DMS153 treated with DMSO at 0.1 percent for 48 hours (cell line): ENCODE data around the gene SSTR1.

ENCODE experiments used
- DNase-seq: peaks from one replicate; lab custom pipeline; 2025; ENCODE audit not compliant: unreplicated experiment; lab: John Stamatoyannopoulos, UW

The SSTR1 gene

DNA sequence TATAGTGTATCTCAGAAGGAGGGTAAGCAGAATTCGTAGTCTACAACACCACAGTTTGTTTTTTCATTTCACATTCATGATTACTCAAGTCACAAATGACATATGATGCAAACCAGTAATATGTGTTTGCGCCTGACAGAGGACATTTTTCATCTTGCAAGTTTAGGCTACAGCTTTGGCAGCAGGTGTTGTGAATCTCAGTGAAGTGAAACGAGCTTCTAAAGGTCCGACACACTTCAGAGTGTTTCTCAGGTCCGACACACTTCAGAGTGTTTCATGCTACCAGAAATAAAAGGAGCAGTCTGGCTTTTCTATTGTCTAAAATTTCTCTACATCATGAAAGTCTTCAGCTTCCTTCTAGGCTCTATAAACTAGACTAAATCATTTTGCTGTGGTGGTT, 25.5 kb downstream of the SSTR1 start:
- no peak for DNase-seq

DNA sequence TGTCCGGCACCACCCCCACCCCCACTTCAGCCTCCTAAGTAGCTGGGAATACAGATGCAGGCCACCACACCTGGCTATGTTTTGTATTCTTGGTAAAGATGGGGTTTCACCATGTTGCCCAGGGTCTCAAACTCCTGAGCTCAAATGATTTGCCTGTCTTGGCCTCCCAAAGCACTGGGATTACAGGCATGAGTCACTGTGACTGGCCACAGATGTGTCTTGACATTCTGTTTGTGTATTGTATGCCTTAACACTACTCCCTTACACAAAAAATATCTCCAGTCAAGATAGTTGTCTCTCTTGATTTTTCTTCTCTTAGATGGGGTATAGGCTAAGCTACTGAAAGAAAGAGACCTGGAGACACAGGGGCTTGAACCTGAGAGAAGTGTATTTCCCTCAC, 30.6 kb downstream of the SSTR1 start:
- DNase-seq = no peak

DNA sequence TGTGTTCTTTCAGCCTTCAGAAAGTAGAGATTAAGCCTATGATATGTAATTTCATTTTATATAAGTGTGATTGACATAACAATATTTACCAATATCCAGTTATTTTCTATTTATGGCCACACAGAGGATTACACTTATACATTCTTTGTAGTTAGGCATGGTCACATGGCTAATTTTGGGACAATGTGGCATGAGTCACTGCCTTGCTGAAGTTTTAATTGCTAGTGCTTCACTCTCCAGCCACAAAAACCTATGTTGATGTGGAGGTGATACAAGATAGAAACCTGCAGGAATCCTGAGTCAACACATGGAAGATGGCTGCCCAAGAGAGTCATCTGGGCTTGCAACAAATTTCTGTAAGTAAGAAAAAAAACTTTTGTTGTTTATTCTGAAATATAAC, 31.2 kb downstream of the SSTR1 start:
- no peak for DNase-seq

DNA sequence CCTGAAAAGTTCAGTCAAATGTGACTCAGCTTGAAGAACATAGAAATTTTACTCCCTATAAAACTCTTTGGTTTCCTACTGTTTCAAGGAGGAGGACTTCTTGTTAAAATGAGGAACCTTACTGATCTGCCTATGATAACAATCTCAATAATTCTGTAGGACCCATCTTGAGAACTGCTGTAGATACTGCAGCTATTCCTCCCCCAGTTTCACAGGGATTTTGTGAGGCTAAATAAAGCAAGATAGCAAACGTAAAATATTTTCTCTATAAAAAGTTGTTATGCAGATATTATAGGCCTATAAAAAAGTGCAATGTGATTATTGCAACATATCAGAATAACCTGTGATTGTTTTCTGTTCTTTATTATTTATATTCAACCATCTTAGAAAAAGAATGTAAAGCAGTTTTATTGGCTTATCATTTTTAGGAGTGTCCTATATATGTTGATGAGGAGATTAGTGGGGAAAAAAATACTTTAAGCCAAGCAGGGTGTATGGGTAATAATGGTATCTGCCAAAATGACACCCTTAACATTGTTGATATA, 36.1 kb downstream of the SSTR1 start:
- DNase-seq = no peak

DNA sequence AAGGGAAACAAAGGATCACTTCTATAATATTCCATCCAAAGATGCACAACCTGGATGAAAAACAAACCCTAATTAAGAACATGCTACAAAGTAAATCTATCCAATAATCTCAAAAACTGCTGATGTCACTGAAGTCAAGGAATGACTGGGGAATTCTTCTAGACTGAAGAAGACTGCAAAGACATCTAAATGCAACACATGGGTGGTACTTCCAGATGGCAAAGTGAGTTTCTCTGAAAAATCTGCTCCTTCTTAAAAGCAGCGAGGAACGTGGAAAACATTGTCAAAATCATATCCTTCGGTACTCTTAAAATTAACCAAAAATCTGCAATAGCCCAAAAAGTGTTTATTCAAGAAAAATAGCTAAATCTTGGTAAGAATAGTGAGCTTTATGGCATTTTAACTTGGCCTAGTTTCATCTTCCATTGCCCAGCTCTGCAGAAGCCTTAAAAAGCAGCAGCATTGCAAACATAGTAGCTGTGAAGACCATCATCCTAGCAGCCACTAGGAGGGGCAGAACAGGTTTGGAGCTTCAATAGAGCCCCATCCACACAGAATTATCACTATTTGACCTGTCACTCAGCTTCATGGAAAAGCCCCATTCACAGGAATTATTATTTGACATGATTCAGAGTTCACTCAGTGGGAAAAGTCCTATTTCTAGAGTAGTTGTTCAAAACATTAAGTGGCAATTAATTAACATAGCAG, 40.8 kb downstream of the SSTR1 start:
- no peak for DNase-seq

DNA sequence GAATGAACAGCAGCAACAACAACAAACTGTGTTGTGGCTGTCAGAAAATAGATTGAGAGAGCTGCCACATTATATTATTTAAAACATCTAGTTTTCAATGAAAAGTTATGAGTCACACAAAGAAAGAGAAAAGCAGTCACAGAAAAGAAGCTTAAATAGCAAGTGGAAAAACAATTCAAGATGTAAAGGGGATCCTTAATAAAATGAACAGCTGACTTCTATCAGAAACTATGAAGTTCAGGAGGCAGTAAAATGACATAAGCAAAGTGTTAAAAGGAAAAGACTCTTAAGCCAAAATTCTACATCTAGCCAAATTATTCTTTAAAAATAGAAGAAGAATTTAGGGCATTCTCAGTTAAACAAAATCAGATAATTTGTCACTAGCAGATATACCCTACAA, 42.6 kb downstream of the SSTR1 start:
- no peak for DNase-seq

DNA sequence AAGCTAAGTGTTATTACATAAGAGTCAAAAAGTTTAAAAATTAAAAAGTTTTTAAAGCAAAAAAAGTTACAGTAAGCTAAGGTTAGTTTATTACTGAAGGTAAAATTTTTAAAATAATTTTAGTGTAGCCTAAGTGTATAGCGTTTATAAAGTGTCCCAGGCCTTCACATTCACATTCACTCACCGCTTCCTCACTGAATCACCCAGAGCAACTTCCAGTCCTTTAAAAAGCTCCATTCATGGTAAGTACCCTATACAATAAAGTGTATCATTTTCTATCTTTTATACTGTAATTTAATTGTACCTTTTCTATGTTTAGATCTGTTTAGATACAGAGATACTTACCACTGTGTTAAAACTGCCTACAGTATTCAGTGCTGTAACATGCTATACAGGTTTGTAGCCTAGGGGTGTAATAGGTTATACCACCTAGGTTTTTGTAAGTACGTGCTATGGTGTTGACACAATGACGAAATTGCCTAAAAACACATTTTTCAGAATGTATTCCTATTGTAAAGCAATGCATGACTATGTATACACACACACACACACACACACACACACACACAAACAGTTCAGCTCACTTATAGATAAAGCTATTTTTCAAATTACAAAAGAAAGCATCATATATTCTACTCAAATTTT, 44.5 kb downstream of the SSTR1 start:
- DNase-seq = no peak

DNA sequence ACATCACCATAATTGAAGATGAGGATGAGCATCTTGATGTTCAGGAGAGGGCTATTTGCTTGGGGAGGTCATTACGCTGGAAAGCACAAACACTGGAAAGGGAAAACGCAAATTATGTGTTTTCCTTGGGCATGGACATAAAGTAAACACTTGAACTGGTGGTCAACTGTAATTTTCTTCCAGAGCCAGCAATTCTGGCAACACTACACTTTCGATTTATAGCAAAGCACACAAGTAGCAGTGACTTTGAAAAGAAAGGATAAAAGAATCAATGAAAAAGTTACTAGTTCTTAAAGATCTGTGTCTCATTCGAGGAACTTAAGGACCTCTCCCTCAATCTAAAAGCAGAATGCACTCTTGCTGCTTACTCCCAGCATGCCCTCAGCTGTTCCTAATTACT, 46.0 kb downstream of the SSTR1 start:
- no peak for DNase-seq

DNA sequence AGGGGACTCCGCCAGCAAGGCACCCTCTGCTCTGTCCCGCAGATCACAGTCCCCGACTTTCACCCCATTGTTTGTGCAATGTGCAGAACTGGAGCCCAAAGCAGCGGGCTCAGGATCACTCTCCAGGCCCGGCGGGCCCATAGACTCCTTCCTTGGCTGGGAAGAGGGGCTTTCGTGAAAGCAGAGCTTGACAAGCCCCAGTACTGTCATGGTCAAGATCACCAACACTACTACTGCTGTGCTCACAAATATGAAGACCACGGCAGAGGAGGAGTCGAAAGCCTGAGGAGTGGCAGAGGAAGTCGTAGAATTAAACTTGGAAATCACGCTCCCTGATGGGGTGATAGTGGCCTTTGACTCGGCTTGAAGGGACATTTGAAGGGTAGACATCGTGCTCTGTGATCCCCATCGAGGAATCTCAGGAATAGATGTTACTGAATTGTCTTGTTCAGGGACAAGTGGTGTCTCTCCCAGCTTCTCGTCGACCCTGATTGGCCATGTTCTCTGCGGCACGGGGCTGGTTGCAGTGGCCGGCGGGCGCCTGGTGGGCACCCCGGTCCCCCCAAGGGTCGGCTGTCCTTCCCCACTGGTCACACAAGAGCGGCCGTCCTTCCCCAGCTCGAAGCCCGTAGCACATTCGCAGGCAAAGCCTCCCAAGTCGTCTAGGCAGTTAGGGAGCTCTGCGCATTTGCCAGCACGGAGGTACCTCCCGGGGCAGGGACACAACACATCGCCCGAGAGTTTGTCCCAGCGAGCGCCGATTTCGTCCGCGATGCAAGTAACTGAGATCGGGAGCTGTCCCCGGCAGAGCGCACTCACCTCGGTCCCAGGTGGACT, 47.1 kb downstream of the SSTR1 start:
- DNase-seq = no peak

DNA sequence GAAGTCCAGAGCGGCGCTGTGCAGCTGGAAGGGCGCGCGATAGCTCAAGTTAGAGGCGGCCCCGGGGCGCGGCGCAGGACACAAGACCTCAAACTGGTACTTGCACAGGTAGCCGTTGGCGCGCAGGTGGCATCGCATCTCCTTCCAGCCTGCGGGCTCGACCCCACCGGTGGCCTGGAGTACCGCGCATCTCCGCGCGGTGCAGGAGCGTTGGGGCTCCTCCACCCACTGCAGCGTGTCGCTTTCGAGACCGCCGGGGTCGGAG, 47.6 kb downstream of the SSTR1 start:
- no peak for DNase-seq

DNA sequence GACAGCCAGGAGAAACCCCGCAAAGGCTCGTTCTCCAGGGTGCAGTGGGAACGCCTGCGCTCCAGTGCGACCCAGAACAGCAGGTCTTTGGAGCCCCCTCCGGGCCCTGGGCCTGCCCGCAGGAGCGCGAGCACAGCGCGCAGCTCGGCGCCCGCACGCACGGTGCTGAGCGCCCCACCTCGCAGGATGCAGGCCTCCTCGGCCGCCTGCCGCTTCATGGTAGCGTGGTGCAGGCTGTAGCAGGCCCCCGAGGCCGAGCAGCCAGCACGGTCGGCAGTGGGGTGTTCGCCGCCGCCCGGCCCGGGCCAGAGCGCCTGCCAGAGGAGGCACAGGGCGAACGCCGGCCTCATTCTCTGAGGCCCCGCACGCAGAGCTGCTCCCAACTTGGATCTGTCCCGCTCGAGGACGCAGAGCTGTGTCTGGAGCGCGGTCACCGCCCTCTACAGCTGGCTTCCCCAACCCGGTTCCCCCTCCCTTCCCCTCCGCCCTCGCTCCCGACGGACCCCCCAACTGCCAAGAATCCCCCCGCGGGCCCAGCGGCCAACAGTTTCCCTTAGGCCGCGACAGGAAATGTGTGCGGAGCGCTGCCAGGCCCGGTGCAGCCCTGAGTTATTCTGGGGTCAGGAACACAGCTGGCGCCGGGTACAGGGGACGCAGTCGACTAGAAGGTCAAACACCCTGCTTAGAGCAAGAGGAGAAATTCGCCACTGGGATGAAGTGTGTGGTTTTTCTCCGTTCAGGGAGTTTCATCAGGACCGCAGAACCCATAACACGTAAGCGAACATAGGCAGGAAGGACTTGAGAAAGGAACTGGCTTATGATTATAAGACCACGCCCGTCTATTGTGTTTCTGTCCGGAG, 48.2 kb downstream of the SSTR1 start, which contains the start of gene CLEC14A:
TSS of gene CLEC14A (minus strand) at position 421 of the 860 bp plus-strand sequence. CDS start at position 350, 71 bp downstream.
- no peak for DNase-seq

DNA sequence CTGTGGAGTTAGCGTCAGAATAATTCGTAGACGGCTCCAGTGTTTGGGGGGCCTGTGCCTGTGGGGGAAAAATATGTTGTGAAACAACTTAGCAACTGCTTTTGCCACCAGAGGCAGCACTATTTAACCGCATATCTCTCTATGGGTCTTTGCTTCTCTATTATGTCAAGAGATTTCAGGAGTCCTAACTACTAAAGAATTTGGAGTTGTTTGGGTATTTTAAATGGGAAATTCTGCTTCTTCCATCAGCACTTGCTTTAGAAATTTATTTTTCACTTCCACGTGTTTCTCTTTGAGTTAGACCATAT, 48.8 kb downstream of the SSTR1 start:
- DNase-seq = no peak

DNA sequence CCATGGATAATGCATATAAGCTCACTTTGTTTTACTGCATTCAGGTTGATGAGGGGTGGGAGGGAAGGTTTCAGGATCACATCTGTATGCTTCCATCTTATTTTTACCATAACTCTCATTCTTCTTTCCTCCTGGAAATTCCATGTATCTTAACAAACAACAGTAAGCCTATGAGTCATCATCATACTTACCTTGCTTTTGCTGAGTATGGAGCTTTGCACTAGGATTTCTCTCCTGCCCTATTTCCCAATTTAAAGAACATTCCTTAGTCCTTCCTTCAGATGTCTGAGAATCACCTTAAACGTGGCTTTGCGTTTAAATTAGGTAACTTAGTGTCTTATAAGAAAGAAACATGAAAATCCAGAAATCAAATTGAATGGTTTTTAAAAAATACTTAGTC, 49.8 kb downstream of the SSTR1 start:
- DNase-seq = no peak

DNA sequence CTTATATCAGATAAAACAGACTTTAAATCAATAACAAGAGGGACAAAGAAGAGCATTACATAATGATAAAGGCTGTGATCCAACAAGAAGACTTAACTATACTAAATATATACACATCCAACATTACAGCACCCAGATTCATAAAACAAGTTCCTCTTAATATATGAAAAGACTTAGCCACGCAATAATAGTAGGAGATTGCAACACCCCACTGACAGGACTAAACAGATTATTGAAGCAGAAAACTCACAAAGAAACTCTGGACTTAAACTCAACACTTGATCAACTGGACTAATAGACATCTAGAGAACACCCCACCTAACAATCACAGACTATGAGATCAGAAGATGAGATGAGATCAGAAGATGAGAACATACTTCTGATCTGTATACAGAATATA, 53.9 kb downstream of the SSTR1 start:
- no peak for DNase-seq
